ENCODE measurements around the gene XCL1. TPM values are rescaled to one million over a fixed set of nuclear protein-coding genes. Genes with fewer than 3 reads are reported as not detected.

The XCL1 gene
- total RNA-seq, 4 donors from 2014 or later: 0.55 to 0.58 TPM; not detected in 2

GRCh38 chr1:168607872-168608428, 31.5 kb downstream of the XCL1 start:
- Histone ChIP-seq H3K27me3 (no peaks in the 10 kb centered on the region), H3K9me3 (no peaks in the 10 kb centered on the region), H3K27ac (peak overlapping the region in 1 of 2 donors; percentile 10), H3K4me3 (no peak overlapping the region), H3K36me3 (no peaks in the 10 kb centered on the region), H3K4me1 (peaks cover 5 to 12% of the 10 kb centered on the region in 2 donors)
- no peak for DNase-seq
- intact Hi-C loops (cut with DNase I; ENCODE audit: low total_unique reads): loop anchor here (10.0 kb wide), 1 partner anchor 737 kb away; no protein-coding TSS in a partner anchor
- TF ChIP-seq CTCF (IDR thresholded peaks at IDR 0.05): no peak
- no peak for TF ChIP-seq POLR2A (IDR thresholded peaks at IDR 0.05)

GRCh38 chr1:168608796-168609715, 32.7 kb downstream of the XCL1 start:
- H3K27ac ChIP-seq: peak overlapping the region; percentile 60 to 72
- H3K4me1 ChIP-seq: peaks cover 5 to 23% of the 10 kb centered on the region in 2 donors
- no peaks in the 10 kb centered on the region for H3K27me3 ChIP-seq
- no peak overlapping the region for H3K4me3 ChIP-seq
- no peaks in the 10 kb centered on the region for H3K36me3 ChIP-seq
- H3K9me3 ChIP-seq: no peaks in the 10 kb centered on the region
- TF ChIP-seq POLR2A (IDR thresholded peaks at IDR 0.05) (no peak), CTCF (IDR thresholded peaks at IDR 0.05) (peak in 1 of 4 experiments; percentile 14)
- intact Hi-C loops (cut with DNase I; ENCODE audit: low total_unique reads): loop anchor here (10.0 kb wide), 1 partner anchor 736 kb away; no protein-coding TSS in a partner anchor
- DNase-seq: peak; percentile 76 to 77

- intact Hi-C loops (cut with DNase I; ENCODE audit: low total_unique reads): loop anchor here (10.0 kb wide), 1 partner anchor 735 kb away; no protein-coding TSS in a partner anchor
- TF ChIP-seq CTCF (IDR thresholded peaks at IDR 0.05) (peak in 1 of 4 experiments; percentile 20), POLR2A (IDR thresholded peaks at IDR 0.05) (no peak)
- Histone ChIP-seq H3K9me3 (no peaks in the 10 kb centered on the region), H3K4me1 (peaks cover 9 to 27% of the 10 kb centered on the region in 2 donors), H3K27me3 (no peaks in the 10 kb centered on the region), H3K4me3 (no peak overlapping the region), H3K27ac (peak overlapping the region; percentile 60 to 72), H3K36me3 (no peaks in the 10 kb centered on the region)
- DNase-seq: no peak
Observed at GRCh38 chr1:168609741-168610510, 33.5 kb downstream of the XCL1 start.

GRCh38 chr1:168613038-168613451, 36.6 kb downstream of the XCL1 start:
- Histone ChIP-seq H3K4me1 (peaks cover 9 to 27% of the 10 kb centered on the region in 2 donors), H3K4me3 (no peak overlapping the region), H3K27ac (peak overlapping the region; percentile 69 to 76), H3K36me3 (no peaks in the 10 kb centered on the region), H3K9me3 (no peaks in the 10 kb centered on the region), H3K27me3 (no peaks in the 10 kb centered on the region)
- peak; percentile 17 to 20 for DNase-seq
- TF ChIP-seq CTCF (IDR thresholded peaks at IDR 0.05) (no peak), POLR2A (IDR thresholded peaks at IDR 0.05) (no peak)
- intact Hi-C loops (cut with DNase I; ENCODE audit: low total_unique reads): no loop called here
